Measurements from ENCODE around the gene N4BP2L2. TPM values are rescaled to one million over a fixed set of nuclear protein-coding genes. Genes with fewer than 3 reads are reported as not detected.

Gene N4BP2L2
- total and polyA plus RNA-seq, 2 of the 8 experiments (the other 6 are each of a cell fraction or from before 2014, with no cell fraction given), result 14.6 to 67.6 TPM

GRCh38 chr13:32432856-32433255, 105.7 kb downstream of the N4BP2L2 start:
- H2AFZ ChIP-seq (ENCODE audit: low read length), result no peak overlapping the region
- no peak overlapping the region for H3K4ac ChIP-seq (replicated peaks; ENCODE audit: insufficient read length, low read depth, low read length)
- no peak for DNase-seq (ENCODE audit: low read depth in 1 of 2, low spot score in 2 of 2)
- no peak overlapping the region for H2BK20ac ChIP-seq (ENCODE audit: low read length)
- no peak overlapping the region for H2BK12ac ChIP-seq (ENCODE audit: low read depth, low read length)
- no peak overlapping the region for H2BK5ac ChIP-seq (ENCODE audit: low read depth, low read length)
- no peak for FAIRE-seq
- H4K20me1 ChIP-seq (replicated peaks in 1 of 2; ENCODE audit: control insufficient read depth in 1 of 2, insufficient read depth in 2 of 2, low read length in 2 of 2), result no peaks in the 10 kb centered on the region
- H3K56ac ChIP-seq (replicated peaks; ENCODE audit: insufficient read length, low read depth, low read length), result no peak overlapping the region
- no peaks in the 10 kb centered on the region for H3K36me3 ChIP-seq (ENCODE audit: control insufficient read depth in 2 of 4, insufficient read depth in 4 of 4, low read length in 3 of 4)
- no peak overlapping the region for H3K9ac ChIP-seq (replicated peaks in 1 of 4; ENCODE audit: extremely low read depth in 1 of 4, low read depth in 3 of 4, low read length in 3 of 4)
- no peak overlapping the region for H3K23ac ChIP-seq (ENCODE audit: insufficient read length)
- no peak overlapping the region for H2BK15ac ChIP-seq (ENCODE audit: low read length)
- H3K27ac ChIP-seq (ENCODE audit: low read depth, low read length), result no peak overlapping the region
- POLR2A ChIA-PET (ENCODE audit: partially characterized antibody), result no interaction called here
- H3K4me1 ChIP-seq (replicated peaks in 1 of 4; ENCODE audit: control insufficient read depth in 3 of 4, insufficient read depth in 4 of 4, low read length in 3 of 4), result no peaks in the 10 kb centered on the region; a peak in 1 of 7 replicates
- no peak overlapping the region for H2BK120ac ChIP-seq (replicated peaks; ENCODE audit: low read depth, low read length)
- no peak overlapping the region for H2AK5ac ChIP-seq (ENCODE audit: low read depth, low read length)
- H3K4me3 ChIP-seq (ENCODE audit: extremely low read depth in 1 of 4, insufficient read depth in 2 of 4, low read depth in 3 of 4, low read length in 4 of 4), result no peak overlapping the region
- no peak overlapping the region for H4K91ac ChIP-seq (replicated peaks; ENCODE audit: insufficient read length, low read length)
- H3K79me1 ChIP-seq (ENCODE audit: low read depth, low read length), result no peaks in the 10 kb centered on the region
- no peak overlapping the region for H3K18ac ChIP-seq (ENCODE audit: extremely low read depth, low read length)
- peaks cover under 1% of the 10 kb centered on the region; the same call in 1 of the 2 replicates for H3K23me2 ChIP-seq (ENCODE audit: low read depth, low read length)
- no peaks in the 10 kb centered on the region for H3K79me2 ChIP-seq (ENCODE audit: control insufficient read depth in 1 of 2, insufficient read depth in 2 of 2, low read length in 2 of 2)
- H3K27me3 ChIP-seq (replicated peaks in 1 of 4; ENCODE audit: control insufficient read depth in 3 of 4, extremely low read depth in 1 of 4, insufficient read depth in 3 of 4, low read length in 3 of 4), result no peaks in the 10 kb centered on the region
- no peak overlapping the region for H3K4me2 ChIP-seq (ENCODE audit: insufficient read depth in 1 of 2, low read depth in 2 of 2, low read length in 2 of 2)
- 93% methylated on average over 3 of the region's 3 CpGs; no CpG with 5 or more reads in 1 of the 2 experiments for WGBS, 2 experiments (ENCODE audit: extremely low coverage in 1 of 2, insufficient coverage in 1 of 2, insufficient read length in 1 of 2, insufficient replicate concordance in 2 of 2, low coverage in 1 of 2, low lambda C conversion rate in 2 of 2, missing lambda C conversion rate in 1 of 2)
- no peak overlapping the region for H3K14ac ChIP-seq (ENCODE audit: insufficient read length)
- H4K5ac ChIP-seq (ENCODE audit: insufficient read length, low read depth, low read length), result no peak overlapping the region
- H3K9me3 ChIP-seq (ENCODE audit: insufficient read depth in 2 of 2, low read depth in 1 of 2, low read length in 1 of 2), result no peaks in the 10 kb centered on the region
- H4K8ac ChIP-seq (ENCODE audit: extremely low read depth, insufficient read depth, low read length), result no peak overlapping the region
- CTCF ChIA-PET (ENCODE audit: partially characterized antibody), result interaction anchor here (0.5 kb wide), 1 partner anchor 414 kb away, joined by 3 read pairs; no protein-coding TSS in a partner anchor
- TF ChIP-seq EP300 (IDR thresholded peaks at IDR 0.05; ENCODE audit: borderline replicate concordance in 1 of 2, low read depth in 2 of 2, low read length in 2 of 2), result no peak
- no peak for TF ChIP-seq BACH1 (IDR thresholded peaks at IDR 0.05; ENCODE audit: low read length)
- no peak for TF ChIP-seq HDAC6 (IDR thresholded peaks at IDR 0.05; ENCODE audit: low read depth, low read length)
- TF ChIP-seq TCF12 (IDR thresholded peaks at IDR 0.05; ENCODE audit: low read depth, low read length), result no peak
- no peak for TF ChIP-seq CREB1 (IDR thresholded peaks at IDR 0.05)
